Spleen (tissue), 7 donors: ENCODE data around the gene ITGB4.

Experiments used
- POLR2AphosphoS5 ChIP-seq, 3 donors: sonication (generic); formaldehyde crosslinking; IDR thresholded peaks; one replicate each; pipeline ENCODE4 v1.5.1; 2017; ENCODE audit warnings: antibody characterized with exemption in 3 of 3
- TF ChIP-seq, protein P1 (sequence below), 11 experiments: fragments of 200-600 bp in 7 of 11; fragments of 450-650 bp in 4 of 11; sonication (generic) in 4 of 11; IDR thresholded peaks in 8 of 11; conservative IDR thresholded peaks in 3 of 11; 1 replicate in 7 of 11; 2 replicates in 4 of 11; pipeline versions ENCODE4 v1.4.0 to v1.8.0; 2016 to 2021; ENCODE audit warnings: antibody characterized with exemption in 11 of 11, inconsistent platforms in 4 of 11, mild to moderate bottlenecking in 1 of 11
- donor health status: DM: no; HTN: no; CAD: no; lungs with moderate emphysema.
- donor health status: DM: no; HTN: no; CAD: no.
- donor health status: DM: no; HTN: no; CAD: no.

DNA sequence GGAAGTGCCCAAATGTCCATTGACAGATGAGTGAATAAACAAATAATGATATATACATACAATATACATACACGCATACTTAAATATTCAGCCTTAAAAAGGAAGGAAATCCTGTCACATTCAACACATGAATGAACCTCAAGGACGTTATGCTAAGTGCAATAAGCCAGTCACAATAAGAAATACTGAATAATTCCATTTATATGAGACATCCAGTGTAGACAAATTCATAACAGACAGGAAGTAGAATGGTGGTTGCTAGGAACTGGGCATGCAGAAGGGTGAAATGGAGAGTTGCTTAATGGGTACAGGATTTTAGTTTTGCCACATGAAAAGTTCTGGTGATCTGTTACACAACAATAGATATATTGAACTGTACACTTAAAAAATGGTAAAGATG, 8.8 kb upstream of the ITGB4 start:
- TF ChIP-seq, protein P1, sequence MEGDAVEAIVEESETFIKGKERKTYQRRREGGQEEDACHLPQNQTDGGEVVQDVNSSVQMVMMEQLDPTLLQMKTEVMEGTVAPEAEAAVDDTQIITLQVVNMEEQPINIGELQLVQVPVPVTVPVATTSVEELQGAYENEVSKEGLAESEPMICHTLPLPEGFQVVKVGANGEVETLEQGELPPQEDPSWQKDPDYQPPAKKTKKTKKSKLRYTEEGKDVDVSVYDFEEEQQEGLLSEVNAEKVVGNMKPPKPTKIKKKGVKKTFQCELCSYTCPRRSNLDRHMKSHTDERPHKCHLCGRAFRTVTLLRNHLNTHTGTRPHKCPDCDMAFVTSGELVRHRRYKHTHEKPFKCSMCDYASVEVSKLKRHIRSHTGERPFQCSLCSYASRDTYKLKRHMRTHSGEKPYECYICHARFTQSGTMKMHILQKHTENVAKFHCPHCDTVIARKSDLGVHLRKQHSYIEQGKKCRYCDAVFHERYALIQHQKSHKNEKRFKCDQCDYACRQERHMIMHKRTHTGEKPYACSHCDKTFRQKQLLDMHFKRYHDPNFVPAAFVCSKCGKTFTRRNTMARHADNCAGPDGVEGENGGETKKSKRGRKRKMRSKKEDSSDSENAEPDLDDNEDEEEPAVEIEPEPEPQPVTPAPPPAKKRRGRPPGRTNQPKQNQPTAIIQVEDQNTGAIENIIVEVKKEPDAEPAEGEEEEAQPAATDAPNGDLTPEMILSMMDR (IDR thresholded peaks at IDR 0.05 in 8 of 11, conservative IDR thresholded peaks at IDR 0.05 in 3 of 11): no peak
- TF ChIP-seq POLR2AphosphoS5 (IDR thresholded peaks at IDR 0.05): no peak
